SIG-M5 treated with dmso at 0.1 percent for 504 hours (cell line): Measurements from ENCODE around the gene LRFN5.
A peak's percentile ranks its signal among the peaks of the same experiment; 100 is the strongest.

Source experiments
- DNase-seq: peaks from one replicate; lab custom pipeline; 2025; ENCODE audit not compliant: unreplicated experiment; lab: John Stamatoyannopoulos, UW

The LRFN5 gene

DNA sequence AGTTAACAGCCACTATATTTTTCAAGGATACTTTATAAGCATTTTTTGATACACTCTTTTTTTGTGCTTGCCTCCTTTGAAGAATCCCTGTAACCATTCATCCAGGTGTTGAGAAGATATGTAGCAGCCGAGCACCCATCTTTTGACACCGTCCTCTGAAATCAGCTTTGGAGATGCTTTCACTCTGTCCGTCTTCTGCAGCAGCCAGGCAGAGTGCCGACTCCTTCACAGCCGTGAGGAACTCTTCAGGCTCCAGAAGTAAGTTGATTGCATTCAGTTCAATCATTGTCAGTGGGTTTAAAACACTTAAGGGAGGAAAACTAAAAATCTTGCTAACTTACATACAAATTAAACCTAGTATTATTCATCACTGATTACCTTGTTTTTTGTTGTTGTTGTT, 160.1 kb downstream of the LRFN5 start:
- no peak for DNase-seq

DNA sequence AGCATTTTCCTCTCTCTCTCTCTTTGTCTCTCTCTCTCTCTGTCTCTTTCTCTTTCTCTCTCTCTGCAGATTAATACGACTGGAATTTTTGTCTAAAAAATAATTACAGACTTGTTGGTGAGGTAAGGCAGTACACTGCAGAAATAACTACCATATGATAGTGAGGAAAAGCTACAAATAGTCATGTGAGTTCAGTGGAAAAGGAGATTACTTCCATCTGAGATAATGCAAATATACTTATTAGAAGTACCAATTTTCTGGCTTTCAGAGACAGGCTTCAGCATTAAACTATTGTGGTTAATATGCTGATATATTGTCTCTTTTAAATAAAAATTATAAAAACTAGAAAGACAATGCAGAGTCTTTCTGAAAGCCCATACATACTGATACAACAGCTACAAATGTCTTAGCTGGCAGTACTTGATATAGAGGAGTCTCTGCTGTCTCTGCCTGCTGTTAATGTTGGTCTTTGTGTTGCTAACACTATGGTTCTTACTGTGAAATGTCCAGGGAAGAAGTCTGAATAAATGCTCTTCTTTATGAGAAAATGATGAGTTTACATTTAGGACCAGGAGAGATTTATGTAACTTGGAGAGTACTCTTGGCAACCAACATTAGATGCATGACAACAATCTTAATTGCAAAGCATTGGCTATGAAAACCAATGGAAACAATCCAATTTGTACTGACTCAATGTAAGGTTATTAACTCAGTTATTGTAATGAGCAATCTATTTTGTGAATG, 167.0 kb downstream of the LRFN5 start:
- no peak for DNase-seq

DNA sequence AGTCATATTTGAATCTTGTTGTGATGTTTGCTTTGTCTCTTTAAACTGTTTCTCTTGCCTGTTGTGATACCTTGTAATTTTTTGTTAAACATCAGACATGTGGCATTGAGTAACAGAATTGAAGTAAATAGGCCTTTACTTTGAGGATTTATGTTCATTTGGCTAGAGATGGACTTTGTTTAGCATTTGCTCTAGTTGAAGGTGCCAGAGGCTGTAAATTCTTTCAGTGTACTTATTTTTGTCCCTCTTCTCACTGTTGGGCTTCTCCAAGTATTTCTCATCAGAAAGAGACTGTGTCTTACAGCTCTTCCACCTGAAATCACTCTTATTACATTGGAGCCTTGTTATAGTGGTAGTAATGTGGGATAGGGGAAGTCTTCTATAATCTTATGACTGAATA, 175.8 kb downstream of the LRFN5 start:
- no peak for DNase-seq

DNA sequence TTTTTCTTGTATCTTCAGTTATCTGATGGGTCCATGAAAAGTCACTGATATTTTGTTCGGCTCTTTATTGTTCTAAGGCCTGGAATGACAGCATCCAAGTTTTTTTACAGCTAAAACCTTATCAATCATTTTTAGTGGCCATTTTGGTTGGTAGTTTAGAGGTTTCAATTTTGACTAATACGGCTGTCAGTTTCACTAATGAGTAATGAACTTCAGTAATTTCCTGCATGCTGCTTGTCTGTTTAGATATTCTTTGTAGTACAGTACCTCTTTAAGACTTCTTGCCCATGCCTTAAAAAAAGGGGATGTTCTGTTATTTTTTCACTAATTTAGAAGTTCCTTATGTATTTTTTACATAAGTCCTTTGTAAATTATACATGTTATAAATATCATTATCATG, 176.7 kb downstream of the LRFN5 start:
- DNase-seq: no peak

DNA sequence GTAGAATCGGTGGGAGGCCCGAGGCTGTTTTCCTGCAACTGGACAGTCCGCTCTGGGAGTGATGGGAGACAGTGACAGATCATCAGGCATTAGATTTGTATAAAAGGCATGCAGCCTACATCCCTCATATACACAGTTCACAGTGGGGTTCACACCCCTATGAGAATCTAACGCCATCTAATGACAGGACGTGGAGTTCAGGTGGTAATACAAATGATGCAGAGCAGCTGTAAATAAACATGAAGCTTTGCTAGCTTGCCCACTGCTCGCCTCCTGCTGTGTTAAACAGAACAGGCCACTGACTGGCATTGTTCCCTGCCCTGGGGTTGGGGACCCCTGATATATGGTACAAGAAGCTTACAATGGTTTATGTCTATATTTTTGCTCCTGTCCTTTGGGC, 179.0 kb downstream of the LRFN5 start:
- DNase-seq: no peak

DNA sequence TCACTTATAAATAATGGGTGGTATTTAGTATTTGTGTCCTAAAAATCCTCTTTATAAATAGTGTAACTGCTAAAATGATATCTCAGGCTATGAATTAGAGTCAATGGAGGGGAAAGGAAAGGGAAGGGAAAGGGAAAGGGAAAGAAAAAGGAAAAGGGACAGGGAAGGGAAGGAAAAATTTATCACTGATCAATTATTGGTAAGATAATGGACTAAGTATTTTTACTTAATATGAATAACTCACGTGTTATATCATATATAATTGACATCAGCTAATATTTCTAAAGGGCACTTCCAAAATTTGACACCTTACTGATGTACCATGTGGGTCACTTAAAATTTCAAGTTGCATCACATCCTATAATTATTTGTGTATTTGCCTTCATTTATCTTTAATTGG, 193.1 kb downstream of the LRFN5 start:
- DNase-seq: no peak

DNA sequence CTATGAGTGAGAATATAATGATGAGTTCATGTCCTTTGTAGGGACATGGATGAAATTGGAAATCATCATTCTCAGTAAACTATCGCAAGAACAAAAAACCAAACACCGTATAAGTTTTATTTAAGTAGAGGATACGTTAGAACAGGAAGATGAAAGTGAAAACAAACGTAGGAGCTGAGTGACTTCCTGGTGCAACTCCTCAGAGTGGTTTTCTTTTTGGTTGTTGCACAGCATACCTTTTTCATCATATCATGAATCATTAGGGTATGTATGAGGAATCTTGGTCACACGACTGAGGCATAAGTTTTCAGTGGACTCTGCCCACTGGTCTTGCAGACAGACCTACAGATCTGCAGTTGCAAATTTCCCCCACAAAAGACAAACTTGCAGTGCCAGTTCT, 199.0 kb downstream of the LRFN5 start:
- no peak for DNase-seq

DNA sequence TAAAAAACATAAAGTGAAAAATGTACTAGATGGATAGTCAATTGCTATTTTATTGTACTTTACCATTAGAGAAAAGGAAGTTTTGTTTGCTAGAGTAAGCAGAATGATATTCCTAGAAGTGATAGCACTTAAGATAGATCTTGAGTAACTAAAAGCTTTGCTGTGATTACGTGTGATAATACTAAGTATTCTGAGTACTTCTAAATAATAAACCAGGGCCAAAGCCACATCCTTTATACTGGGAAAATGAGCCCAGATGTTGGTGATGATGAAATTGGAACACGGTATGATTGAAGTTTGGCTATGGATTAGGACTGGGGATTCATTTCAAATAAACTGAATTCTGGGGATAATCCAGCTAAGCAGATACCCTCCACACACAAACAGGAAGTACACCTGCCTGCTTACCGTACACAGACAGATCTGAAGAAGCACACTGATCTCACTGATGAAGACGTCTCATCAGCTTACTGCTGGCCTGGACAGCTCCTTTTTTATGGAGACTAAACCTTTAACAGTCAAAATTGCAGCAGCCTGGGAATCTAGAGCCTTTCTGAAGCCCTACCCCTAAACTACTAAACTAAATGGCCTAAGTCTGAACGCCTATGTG, 199.8 kb downstream of the LRFN5 start:
- no peak for DNase-seq

DNA sequence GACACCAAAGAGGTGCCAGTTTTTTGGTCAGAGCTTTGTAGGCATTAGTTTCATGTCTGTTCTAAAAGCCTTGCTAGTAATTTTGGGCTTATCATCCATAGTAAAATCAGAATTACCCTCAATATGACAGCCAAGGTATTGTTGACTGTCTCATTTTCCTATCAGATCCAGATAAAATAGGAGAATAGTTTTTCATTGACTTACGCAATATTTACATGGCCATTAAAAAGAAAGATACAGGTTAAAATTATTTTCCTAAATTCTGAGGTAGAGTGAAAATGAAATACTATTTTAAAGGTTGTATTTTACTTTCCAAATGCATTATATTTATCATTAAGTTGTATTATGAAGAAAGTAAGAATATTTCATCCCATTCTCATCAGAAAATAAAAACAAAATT, 203.7 kb downstream of the LRFN5 start:
- no peak for DNase-seq

DNA sequence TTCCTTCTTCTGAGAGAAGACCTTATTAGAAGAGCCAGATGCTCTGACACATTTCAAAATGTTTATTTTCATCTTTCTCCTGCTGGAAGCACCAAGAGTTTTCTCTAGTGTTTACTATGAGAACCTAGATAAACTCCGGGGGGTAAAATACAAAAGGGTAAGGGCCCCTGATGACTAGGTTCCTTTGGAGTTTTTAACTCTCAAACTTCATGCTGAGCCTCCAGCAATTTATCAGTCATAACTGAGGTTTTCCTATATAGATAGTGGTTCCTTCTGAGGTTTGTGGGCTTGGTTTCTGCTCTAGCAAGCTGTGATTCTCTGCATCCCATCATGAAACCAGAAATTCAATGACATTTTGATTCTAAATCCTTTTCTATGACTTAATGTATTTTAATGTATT, 210.9 kb downstream of the LRFN5 start:
- no peak for DNase-seq

DNA sequence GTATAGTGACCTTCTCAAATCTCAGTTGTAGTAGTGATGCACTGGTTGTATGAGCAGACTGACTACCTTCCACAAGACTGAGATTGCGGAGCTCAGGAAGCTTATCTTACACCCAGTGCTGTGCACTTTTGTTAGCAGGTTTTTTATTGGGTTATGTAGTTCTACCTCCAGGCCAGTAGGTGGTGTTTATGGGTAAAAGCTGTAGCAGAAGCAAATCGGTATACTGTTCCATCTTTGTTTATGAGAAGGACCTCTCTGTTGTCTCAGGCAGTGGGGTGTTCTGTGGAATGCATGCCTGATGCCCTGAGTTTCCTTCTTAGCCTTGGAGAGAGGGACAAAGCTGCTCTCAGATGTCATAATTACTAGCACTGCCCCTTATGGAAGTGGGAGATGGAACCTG, 217.8 kb downstream of the LRFN5 start:
- DNase-seq: no peak

DNA sequence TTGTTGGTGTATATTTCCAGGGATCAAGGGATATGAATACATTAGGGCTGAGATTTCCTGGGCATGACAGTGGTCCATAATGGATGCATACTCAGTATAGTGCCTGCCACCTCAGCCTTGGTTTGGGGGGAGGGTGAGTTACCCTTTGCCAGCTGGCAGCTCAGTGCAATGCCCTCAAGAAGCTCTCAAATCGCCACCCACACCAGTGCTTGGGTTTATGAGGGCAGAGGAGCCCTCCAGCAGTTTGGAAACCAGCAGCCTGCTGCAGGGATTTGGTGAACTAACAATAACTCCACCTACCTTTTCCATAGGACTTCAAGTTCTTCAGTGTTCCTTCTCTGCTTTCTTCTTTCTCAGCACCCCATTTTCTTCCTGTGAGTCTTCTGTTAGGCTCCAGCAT, 218.9 kb downstream of the LRFN5 start:
- DNase-seq: no peak

DNA sequence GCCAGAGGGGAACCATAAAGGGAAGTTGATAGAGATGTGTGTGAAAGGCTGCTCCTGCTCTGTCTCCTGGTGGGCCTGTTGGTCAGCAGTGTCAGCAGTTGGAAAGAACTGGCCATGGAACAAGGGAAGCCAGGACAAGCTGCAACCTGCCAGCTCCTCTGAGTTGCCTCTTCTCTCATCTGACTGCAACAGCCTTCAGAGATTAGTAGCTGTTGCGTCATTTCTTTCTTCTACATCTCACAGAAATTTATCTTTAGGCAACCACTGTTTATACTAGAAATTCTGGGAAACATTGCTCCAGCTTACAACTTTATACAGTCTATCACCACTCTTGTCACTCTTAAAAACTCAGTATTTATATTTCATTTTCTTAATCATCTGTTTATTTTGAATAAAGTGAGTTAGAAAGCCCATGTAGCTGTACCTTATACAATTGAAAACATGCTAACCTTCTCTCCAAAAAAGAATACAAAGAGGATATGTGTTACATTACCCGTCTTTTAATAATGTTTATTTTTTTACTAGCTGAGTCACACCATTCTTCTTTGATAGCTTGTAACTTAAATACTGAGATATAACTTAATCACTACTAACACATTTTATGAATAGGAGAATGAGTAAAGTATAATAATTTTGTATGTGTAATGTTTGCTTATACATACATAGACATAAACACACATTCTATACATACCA, 224.2 kb downstream of the LRFN5 start:
- no peak for DNase-seq

DNA sequence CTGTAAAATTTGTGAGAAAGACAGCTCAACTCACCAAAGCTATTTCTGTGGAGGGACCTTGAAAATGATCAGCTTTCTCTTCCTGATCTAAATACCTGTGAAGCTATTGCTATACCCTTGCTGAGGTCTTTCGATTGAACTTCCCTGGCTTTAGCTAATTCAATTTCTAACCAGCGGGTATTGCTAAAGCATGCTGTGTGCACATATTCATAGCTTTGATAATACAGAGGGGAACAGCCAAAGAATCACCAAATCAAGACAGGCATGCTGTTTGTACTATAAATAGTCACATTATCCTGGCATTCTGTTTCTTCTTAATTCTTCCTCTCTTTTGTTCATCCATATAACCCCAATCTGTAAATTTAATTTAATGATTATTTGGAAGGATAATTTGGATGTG, 233.0 kb downstream of the LRFN5 start:
- DNase-seq: no peak

DNA sequence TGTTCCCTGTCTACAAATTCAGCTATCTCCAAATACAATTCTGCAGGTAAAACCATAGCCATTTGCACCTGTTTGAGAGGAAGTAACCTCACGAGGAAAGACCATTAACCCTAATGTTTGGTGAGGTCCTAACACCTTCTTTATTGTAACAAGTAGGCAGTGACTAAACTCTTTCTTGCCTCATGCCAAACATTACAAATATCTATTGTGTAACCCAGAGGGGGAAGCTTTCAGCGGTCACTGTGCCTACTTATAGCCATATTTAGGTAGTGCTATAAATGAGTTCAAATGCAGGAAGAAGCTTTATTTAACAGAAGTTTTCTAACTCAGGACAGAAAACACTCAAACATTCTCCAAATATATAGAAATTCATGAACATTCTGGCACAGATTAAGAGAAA, 252.7 kb downstream of the LRFN5 start:
- DNase-seq: peak; percentile 81

DNA sequence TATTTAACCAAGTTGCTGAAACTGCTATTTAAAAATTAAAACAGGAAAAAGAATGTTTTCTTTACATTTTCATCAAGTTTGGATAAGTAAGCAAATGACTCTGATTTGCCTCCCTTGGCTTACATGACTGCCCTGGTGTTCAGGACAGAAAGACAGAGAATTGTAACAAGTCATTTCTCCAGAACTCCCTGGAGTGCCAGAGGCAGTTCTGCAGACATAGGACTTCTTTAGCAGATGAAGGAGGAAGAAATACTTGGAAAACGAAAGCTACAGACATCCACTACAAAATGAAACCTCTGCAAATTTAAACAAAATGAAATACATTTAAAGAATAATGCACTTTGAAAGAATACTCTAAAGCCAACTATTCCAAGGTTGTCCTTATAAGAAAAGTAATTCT, 253.9 kb downstream of the LRFN5 start:
- no peak for DNase-seq

DNA sequence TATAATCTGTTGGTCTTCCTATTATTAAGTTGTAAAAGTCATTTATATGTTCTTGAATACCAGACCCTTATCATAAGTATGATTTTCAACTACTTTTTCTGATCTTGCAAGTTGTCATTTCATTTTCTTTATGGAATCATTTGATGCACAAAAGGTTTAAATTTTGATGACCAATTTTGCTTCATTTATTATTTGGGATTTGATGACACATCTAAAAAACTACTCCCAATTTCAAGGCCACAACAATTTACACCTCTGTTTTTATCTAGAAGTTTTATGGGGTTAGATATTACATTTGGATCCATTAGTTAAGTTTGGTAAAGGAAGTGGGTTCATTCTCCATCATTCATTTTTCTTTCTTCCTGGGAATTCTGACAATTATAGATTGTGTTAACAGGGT, 259.2 kb downstream of the LRFN5 start:
- no peak for DNase-seq

DNA sequence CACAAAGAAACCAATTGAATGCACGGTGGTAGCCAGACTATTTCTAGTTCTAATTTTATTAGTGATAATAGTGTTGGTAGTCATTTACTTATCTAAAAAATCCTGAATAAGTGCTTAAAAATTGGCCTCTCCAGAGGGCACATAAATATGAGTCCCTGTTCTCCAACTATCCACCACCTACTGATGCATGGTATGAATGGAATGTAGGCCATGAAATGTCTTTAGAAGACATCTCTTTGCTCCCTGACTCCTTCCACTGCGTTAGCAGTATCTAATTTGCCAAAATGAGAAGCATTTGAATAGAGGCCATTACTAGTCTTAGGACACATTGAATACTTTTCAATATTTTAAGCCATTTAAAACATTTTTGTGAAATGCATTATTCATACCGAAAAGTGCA, 261.7 kb downstream of the LRFN5 start:
- no peak for DNase-seq

DNA sequence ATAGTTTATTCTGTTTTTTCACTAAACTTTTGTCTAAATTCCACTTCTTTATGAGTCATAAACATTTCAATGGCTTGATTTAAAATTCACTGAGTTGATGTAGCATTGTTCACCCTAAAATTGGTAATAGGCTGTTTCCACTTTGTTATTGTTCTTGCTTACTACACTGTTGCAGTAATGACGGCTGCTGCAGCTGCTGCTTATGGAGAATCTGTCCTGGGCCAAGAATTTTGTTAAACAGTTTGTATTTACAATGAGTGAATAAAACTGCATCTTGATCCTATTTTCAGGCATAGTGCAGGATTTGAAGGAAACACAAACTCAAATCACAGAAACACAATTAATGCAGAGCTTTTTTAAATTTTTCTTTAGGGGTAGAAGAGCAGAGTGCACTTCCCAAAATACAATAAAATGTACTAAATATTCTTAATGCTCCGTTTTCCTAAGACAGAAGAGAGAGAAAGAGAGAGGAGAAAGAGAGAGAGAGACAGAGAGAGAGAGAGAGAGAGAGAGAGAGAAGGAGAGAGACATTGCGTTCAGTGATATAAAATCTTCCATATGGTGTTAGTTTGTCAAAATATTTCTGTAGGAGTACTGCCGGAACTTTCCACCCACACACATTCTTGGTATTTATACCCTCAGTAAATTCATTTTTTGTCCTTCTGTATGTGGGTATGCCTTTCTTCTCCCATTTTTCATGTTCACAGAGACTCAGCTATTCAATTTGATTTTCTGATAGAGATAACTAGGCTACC, 266.4 kb downstream of the LRFN5 start:
- DNase-seq: no peak

DNA sequence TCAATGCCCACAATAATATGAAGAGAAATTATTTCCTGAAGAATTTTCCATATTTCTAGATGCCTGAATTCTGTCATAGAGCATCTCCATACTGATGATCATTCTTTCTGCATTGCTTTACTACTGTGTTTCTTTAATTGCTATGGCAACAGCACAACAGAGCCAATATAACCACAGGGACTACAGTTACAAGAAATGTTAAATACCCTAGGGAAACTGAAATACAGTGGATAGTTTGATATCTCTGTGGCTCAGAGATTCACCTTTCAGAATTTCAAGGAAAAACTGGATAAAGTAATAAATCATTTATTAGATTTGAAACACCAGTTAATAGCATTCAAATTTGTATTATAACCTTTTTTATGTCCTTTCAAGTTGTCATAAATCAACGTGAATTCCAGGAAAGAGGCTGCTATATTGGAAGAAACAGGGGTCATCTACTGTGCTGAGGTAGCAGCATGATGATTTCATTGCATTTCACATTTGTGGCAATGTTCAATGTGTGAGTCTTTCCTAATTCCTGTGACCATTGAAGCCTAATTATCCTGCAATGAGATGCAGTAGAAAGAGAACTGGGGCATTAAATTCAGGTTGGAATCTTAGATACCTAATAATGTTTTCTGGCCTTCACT, 267.1 kb downstream of the LRFN5 start:
- DNase-seq: no peak

DNA sequence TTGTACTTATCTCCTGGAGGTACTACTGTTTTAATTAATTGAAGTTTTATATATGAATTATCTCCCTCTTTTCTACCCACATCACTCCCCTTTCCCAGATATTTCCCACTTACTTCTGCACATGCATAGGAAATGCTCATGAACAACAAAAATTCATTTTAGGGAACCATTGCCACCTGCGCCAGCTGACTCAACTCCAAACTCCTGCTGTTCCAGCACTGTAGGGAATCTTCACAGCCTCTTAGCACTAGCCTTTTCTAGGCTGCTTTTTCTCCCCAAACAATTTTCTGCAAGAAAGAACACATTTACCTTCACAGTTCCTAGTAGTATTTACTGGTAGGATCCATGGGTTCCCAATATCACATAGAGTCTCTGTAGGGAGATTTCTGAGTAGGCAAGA, 268.4 kb downstream of the LRFN5 start:
- DNase-seq: no peak
